Activated CD4-positive, alpha-beta T cell treated with anti-CD3 and anti-CD28 coated beads for 36 hours (primary cell): ENCODE measurements around the gene PIK3R2. TPM values are rescaled to one million over a fixed set of nuclear protein-coding genes. Genes with fewer than 3 reads are reported as not detected.

ENCODE experiments used
- ATAC-seq: fragments of 200-7000 bp; cut with Tn5 transposase; one replicate; pipeline ENCODE4 v1.10.0; 2021; ENCODE audit warnings: mild to moderate bottlenecking, moderate library complexity
- CTCF ChIA-PET: fragments of 350-600 bp; sonication (Branson Sonifier 250); formaldehyde crosslinking; loops from one replicate; lab custom pipeline; 2021; ENCODE audit warnings: antibody characterized with exemption; lab: Charles Lee
- POLR2A ChIA-PET: fragments of 350-600 bp; sonication (Branson Sonifier 250); formaldehyde crosslinking; loops from one replicate; lab custom pipeline; 2021; ENCODE audit warnings: antibody characterized with exemption, inconsistent platforms; lab: Charles Lee
- DNase-seq: peaks from one replicate; pipeline ENCODE4 v3.0.0-alpha.2; 2020
- H3K27ac Mint-ChIP-seq: one replicate; pipeline ENCODE4 v1.8.0; 2021; ENCODE audit warnings: mixed read lengths
- H3K27me3 Mint-ChIP-seq: one replicate; pipeline ENCODE4 v1.8.0; 2021; ENCODE audit warnings: mixed read lengths
- H3K36me3 Mint-ChIP-seq: one replicate; pipeline ENCODE4 v1.8.0; 2021; ENCODE audit warnings: low read depth, mixed read lengths
- H3K4me1 Mint-ChIP-seq: one replicate; pipeline ENCODE4 v1.8.0; 2021; ENCODE audit warnings: mixed read lengths
- H3K4me3 Mint-ChIP-seq: one replicate; pipeline ENCODE4 v1.8.0; 2021; ENCODE audit warnings: mild to moderate bottlenecking, moderate library complexity, mixed read lengths
- H3K9me3 Mint-ChIP-seq: one replicate; pipeline ENCODE4 v1.8.0; 2021; ENCODE audit warnings: low read depth, mixed read lengths
- intact Hi-C, 2 experiments: fragments of 100-400 bp; cut with DNase I in 1 of 2; cut with micrococcal nuclease in 1 of 2; formaldehyde crosslinking; loops; one replicate each; pipeline versions ENCODE4 v1.14.2 to v1.15.1; 2022 to 2024; cut with DNase I, micrococcal nuclease
- total RNA-seq, 2 experiments: library from RNA; stranded (reverse); gene quantifications; one replicate each; pipeline ENCODE4 v1.2.3, GENCODE V29; 2021

PIK3R2 gene
- total RNA-seq, 2 experiments from 2014 or later, result 18.9 to 20.2 TPM

GRCh38 chr19:18173572-18174288 is 20.8 kb downstream of the PIK3R2 start, which contains the start of gene IFI30:
Gene IFI30 (plus strand): TSS chr19:18173813. CDS start chr19:18173842, 29 bp downstream.
- intact Hi-C loops, result loop anchor here in 1 of 2 experiments (1.0 to 5.0 kb wide), 4 partner anchors 19 to 226 kb away; partner anchors contain the start of genes PIK3R2 and RAB3A
- ATAC-seq (peak; percentile 86), DNase-seq (peak; percentile 80)
- peak within 1 kb of the TSS; percentile 80 for H3K4me3 Mint-ChIP-seq
- CTCF ChIA-PET, result interaction anchor here (0.5 to 2.2 kb wide), 7 partner anchors 8 to 314 kb away, joined by 3 to 7 read pairs (median 3); partner anchors contain the start of genes MPV17L2 and RPL18A
- peaks cover 15% of the 10 kb centered on the region for H3K4me1 Mint-ChIP-seq
- H3K36me3 Mint-ChIP-seq, result peaks cover 8% of the 10 kb centered on the region
- H3K9me3 Mint-ChIP-seq, result no peaks in the 10 kb centered on the region
- no peaks in the 10 kb centered on the region for H3K27me3 Mint-ChIP-seq
- POLR2A ChIA-PET, result interaction anchor here (1.2 kb wide), 1 partner anchor 19 kb away, joined by 3 read pairs; the partner anchor contains the start of gene MPV17L2
- H3K27ac Mint-ChIP-seq, result peak within 1 kb of the TSS; percentile 65

- intact Hi-C loops, result loop anchor here in 1 of 2 experiments (5.0 kb wide), 1 partner anchor 228 kb away; no protein-coding TSS in a partner anchor
- ChIA-PET POLR2A (interaction anchor here (1.2 kb wide), 1 partner anchor 18 kb away, joined by 3 read pairs; the partner anchor contains the start of gene MPV17L2), CTCF (interaction anchor here (1.1 to 2.2 kb wide), 4 partner anchors 9 to 17 kb away, joined by 3 to 7 read pairs (median 6); partner anchors contain the start of gene MPV17L2)
- Mint-ChIP-seq H3K36me3 (peaks cover 6% of the 10 kb centered on the region), H3K27me3 (no peaks in the 10 kb centered on the region), H3K4me1 (peaks cover 15% of the 10 kb centered on the region), H3K9me3 (no peaks in the 10 kb centered on the region), H3K4me3 (peak overlapping the region; percentile 80), H3K27ac (no peak overlapping the region)
- DNase-seq (no peak), ATAC-seq (no peak)
Observed at GRCh38 chr19:18174983-18175382, 22.0 kb downstream of the PIK3R2 start.

GRCh38 chr19:18176367-18177310 is 23.7 kb downstream of the PIK3R2 start:
- POLR2A ChIA-PET, result no interaction called here
- H3K36me3 Mint-ChIP-seq, result peaks cover 5% of the 10 kb centered on the region

GRCh38 chr19:18179957-18180356 is 27.0 kb downstream of the PIK3R2 start:
- CTCF ChIA-PET, result interaction anchor here (0.6 kb wide), 2 partner anchors 34 to 45 kb away, joined by 3 read pairs; no protein-coding TSS in a partner anchor
- no peaks in the 10 kb centered on the region for H3K27me3 Mint-ChIP-seq
- intact Hi-C loops, result no loop called here

More at GRCh38 chr19:18176367-18177310, 23.7 kb downstream of the PIK3R2 start:
- no peaks in the 10 kb centered on the region for H3K9me3 Mint-ChIP-seq
- ATAC-seq, result no peak
- no peak overlapping the region for H3K27ac Mint-ChIP-seq
- CTCF ChIA-PET, result interaction anchor here (0.7 to 1.5 kb wide), 4 partner anchors 9 to 103 kb away, joined by 3 to 7 read pairs (median 4); no protein-coding TSS in a partner anchor
- H3K27me3 Mint-ChIP-seq, result no peaks in the 10 kb centered on the region
- intact Hi-C loops, result no loop called here
- no peak for DNase-seq
- no peak overlapping the region for H3K4me3 Mint-ChIP-seq
- peaks cover 15% of the 10 kb centered on the region for H3K4me1 Mint-ChIP-seq

GRCh38 chr19:18183529-18183928 is 30.6 kb downstream of the PIK3R2 start:
- ChIA-PET POLR2A (no interaction called here), CTCF (interaction anchor here (0.9 to 1.4 kb wide), 4 partner anchors 9 to 40 kb away, joined by 3 to 7 read pairs (median 5); partner anchors contain the start of gene PIK3R2)
- Mint-ChIP-seq H3K27ac (no peak overlapping the region), H3K4me1 (no peaks in the 10 kb centered on the region), H3K36me3 (no peaks in the 10 kb centered on the region), H3K9me3 (no peaks in the 10 kb centered on the region), H3K4me3 (no peak overlapping the region), H3K27me3 (peaks cover 2% of the 10 kb centered on the region)
- ATAC-seq (no peak), DNase-seq (no peak)
- intact Hi-C loops, result no loop called here

More at GRCh38 chr19:18179957-18180356, 27.0 kb downstream of the PIK3R2 start:
- POLR2A ChIA-PET, result no interaction called here
- no peak overlapping the region for H3K27ac Mint-ChIP-seq
- H3K9me3 Mint-ChIP-seq, result no peaks in the 10 kb centered on the region
- ATAC-seq (no peak), DNase-seq (no peak)
- peaks cover 2% of the 10 kb centered on the region for H3K4me1 Mint-ChIP-seq
- H3K4me3 Mint-ChIP-seq, result no peak overlapping the region
- H3K36me3 Mint-ChIP-seq, result peaks cover 5% of the 10 kb centered on the region

GRCh38 chr19:18185538-18185937 is 32.6 kb downstream of the PIK3R2 start:
- no peaks in the 10 kb centered on the region for H3K4me1 Mint-ChIP-seq
- intact Hi-C loops, result no loop called here
- no peak overlapping the region for H3K27ac Mint-ChIP-seq
- POLR2A ChIA-PET, result interaction anchor here (0.6 kb wide), 1 partner anchor 94 kb away, joined by 7 read pairs; no protein-coding TSS in a partner anchor
- no peak overlapping the region for H3K4me3 Mint-ChIP-seq
- DNase-seq, result no peak
- no peak for ATAC-seq
- no peaks in the 10 kb centered on the region for H3K9me3 Mint-ChIP-seq
- CTCF ChIA-PET, result interaction anchor here (0.6 to 1.0 kb wide), 5 partner anchors 9 to 188 kb away, joined by 3 to 4 read pairs (median 3); no protein-coding TSS in a partner anchor
- no peaks in the 10 kb centered on the region for H3K36me3 Mint-ChIP-seq
- H3K27me3 Mint-ChIP-seq, result peaks cover 2% of the 10 kb centered on the region

GRCh38 chr19:18190278-18190677 is 37.3 kb downstream of the PIK3R2 start:
- ATAC-seq, result no peak
- intact Hi-C loops, result no loop called here
- CTCF ChIA-PET, result interaction anchor here (0.6 kb wide), 1 partner anchor 59 kb away, joined by 3 read pairs; no protein-coding TSS in a partner anchor
- POLR2A ChIA-PET, result no interaction called here
- peaks cover 22% of the 10 kb centered on the region for H3K4me1 Mint-ChIP-seq
- H3K27ac Mint-ChIP-seq, result no peak overlapping the region
- DNase-seq, result no peak
- H3K4me3 Mint-ChIP-seq, result no peak overlapping the region
- peaks cover 2% of the 10 kb centered on the region for H3K27me3 Mint-ChIP-seq
- H3K36me3 Mint-ChIP-seq, result no peaks in the 10 kb centered on the region
- no peaks in the 10 kb centered on the region for H3K9me3 Mint-ChIP-seq

GRCh38 chr19:18191640-18192062 is 38.7 kb downstream of the PIK3R2 start:
- H3K4me1 Mint-ChIP-seq, result peaks cover 22% of the 10 kb centered on the region
- CTCF ChIA-PET, result interaction anchor here (0.7 to 2.5 kb wide), 13 partner anchors 12 to 228 kb away, joined by 3 to 13 read pairs (median 6); partner anchors contain the start of genes RAB3A and SSBP4
- peak overlapping the region; percentile 79 for H3K4me3 Mint-ChIP-seq
- intact Hi-C loops, result loop anchor here (1.0 to 2.0 kb wide), 15 partner anchors 13 to 727 kb away; partner anchors contain the start of genes COPE (in 1 of the 2), DDX49 (in 1 of the 2), ELL (in 1 of the 2) and IFI30 (in 1 of the 2)
- H3K36me3 Mint-ChIP-seq, result no peaks in the 10 kb centered on the region
- no peak for ATAC-seq
- H3K27me3 Mint-ChIP-seq, result no peaks in the 10 kb centered on the region
- no peak for DNase-seq
- POLR2A ChIA-PET, result interaction anchor here (0.6 kb wide), 1 partner anchor 24 kb away, joined by 3 read pairs; no protein-coding TSS in a partner anchor
- H3K9me3 Mint-ChIP-seq, result no peaks in the 10 kb centered on the region
- peak overlapping the region; percentile 91 for H3K27ac Mint-ChIP-seq

- Mint-ChIP-seq H3K36me3 (peaks cover under 1% of the 10 kb centered on the region), H3K27me3 (no peaks in the 10 kb centered on the region), H3K27ac (peak within 1 kb of the TSS; percentile 91), H3K4me3 (peak within 1 kb of the TSS; percentile 79), H3K4me1 (peaks cover 22% of the 10 kb centered on the region), H3K9me3 (no peaks in the 10 kb centered on the region)
- ATAC-seq (peak; percentile 95), DNase-seq (peak; percentile 99)
- CTCF ChIA-PET, result interaction anchor here (0.6 to 2.5 kb wide), 25 partner anchors 8 to 858 kb away, joined by 3 to 13 read pairs (median 4); partner anchors contain the start of genes CCDC124, JUND, LSM4 and RAB3A
- POLR2A ChIA-PET, result interaction anchor here (0.6 to 1.1 kb wide), 5 partner anchors 9 to 136 kb away, joined by 3 to 8 read pairs (median 3); partner anchors contain the start of genes JUND and LSM4
- intact Hi-C loops, result loop anchor here (1.0 to 2.0 kb wide), 17 partner anchors 11 to 726 kb away; partner anchors contain the start of genes LSM4 (in 2 of the 2), RAB3A (in 2 of the 2), COPE (in 1 of the 2) and DDX49 (in 1 of the 2)
Observed at GRCh38 chr19:18192673-18193387, 39.9 kb downstream of the PIK3R2 start, which contains the start of gene MPV17L2. Gene MPV17L2 (plus strand): TSS chr19:18193218. CDS start chr19:18193282, 64 bp downstream.
